Upper lobe of right lung (tissue), 1 donor: Measurements from ENCODE around the gene SPINK5. TPM values are rescaled to one million over a fixed set of nuclear protein-coding genes. Genes with fewer than 3 reads are reported as not detected.

ENCODE experiments used
- ATAC-seq: fragments of 200-7000 bp; cut with Tn5 transposase; one replicate; pipeline ENCODE4 v1.9.1; 2020; ENCODE audit warnings: mild to moderate bottlenecking, moderate library complexity
- DNase-seq: peaks from one replicate; pipeline ENCODE4 v3.0.0-alpha.2; 2020
- H3K27ac ChIP-seq: fragments of 200-600 bp; one replicate; pipeline ENCODE4 v1.8.0; 2022
- H3K27me3 ChIP-seq: fragments of 200-600 bp; one replicate; pipeline ENCODE4 v1.8.0; 2022; ENCODE audit warnings: mild to moderate bottlenecking
- H3K36me3 ChIP-seq: fragments of 200-600 bp; one replicate; pipeline ENCODE4 v1.8.0; 2022
- H3K4me1 ChIP-seq: fragments of 200-600 bp; one replicate; pipeline ENCODE4 v1.8.0; 2022
- H3K4me3 ChIP-seq: fragments of 200-600 bp; one replicate; pipeline ENCODE4 v1.8.0; 2022; ENCODE audit warnings: mild to moderate bottlenecking
- H3K9me3 ChIP-seq: fragments of 200-600 bp; one replicate; pipeline ENCODE4 v1.8.0; 2022
- intact Hi-C: fragments of 100-400 bp; cut with DNase I; formaldehyde crosslinking; loops from one replicate; pipeline ENCODE4 v1.11.0; 2022
- long read RNA-seq: library from polyadenylated mRNA; unstranded; transcript quantifications from one replicate; pipeline ENCODE4 v2.0.0, GENCODE V29; 2021
- total RNA-seq: library from RNA; stranded (reverse); fragmentation: NEBNext Ultra II Directional; extraction: Animal tissue kit (Norgen Biotek cat#: 25700); gene quantifications from one replicate; pipeline ENCODE4 v1.2.1, GENCODE V29; 2021
- TF ChIP-seq, protein P1 (sequence below): fragments of 200-600 bp; IDR thresholded peaks from one replicate; pipeline ENCODE4 v1.8.0; 2022; ENCODE audit warnings: antibody characterized with exemption
- donor health status: DM: no; HTN: yes; CAD: no; lungs with severe emphysema.

SPINK5 gene, protein sequence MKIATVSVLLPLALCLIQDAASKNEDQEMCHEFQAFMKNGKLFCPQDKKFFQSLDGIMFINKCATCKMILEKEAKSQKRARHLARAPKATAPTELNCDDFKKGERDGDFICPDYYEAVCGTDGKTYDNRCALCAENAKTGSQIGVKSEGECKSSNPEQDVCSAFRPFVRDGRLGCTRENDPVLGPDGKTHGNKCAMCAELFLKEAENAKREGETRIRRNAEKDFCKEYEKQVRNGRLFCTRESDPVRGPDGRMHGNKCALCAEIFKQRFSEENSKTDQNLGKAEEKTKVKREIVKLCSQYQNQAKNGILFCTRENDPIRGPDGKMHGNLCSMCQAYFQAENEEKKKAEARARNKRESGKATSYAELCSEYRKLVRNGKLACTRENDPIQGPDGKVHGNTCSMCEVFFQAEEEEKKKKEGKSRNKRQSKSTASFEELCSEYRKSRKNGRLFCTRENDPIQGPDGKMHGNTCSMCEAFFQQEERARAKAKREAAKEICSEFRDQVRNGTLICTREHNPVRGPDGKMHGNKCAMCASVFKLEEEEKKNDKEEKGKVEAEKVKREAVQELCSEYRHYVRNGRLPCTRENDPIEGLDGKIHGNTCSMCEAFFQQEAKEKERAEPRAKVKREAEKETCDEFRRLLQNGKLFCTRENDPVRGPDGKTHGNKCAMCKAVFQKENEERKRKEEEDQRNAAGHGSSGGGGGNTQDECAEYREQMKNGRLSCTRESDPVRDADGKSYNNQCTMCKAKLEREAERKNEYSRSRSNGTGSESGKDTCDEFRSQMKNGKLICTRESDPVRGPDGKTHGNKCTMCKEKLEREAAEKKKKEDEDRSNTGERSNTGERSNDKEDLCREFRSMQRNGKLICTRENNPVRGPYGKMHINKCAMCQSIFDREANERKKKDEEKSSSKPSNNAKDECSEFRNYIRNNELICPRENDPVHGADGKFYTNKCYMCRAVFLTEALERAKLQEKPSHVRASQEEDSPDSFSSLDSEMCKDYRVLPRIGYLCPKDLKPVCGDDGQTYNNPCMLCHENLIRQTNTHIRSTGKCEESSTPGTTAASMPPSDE
- total RNA-seq: 3.2 TPM
- long read RNA-seq, partial matches to known transcripts: 5 of 6 reads
- long read RNA-seq, other reads (novel, unspliced or antisense): 1 of 6 reads

DNA sequence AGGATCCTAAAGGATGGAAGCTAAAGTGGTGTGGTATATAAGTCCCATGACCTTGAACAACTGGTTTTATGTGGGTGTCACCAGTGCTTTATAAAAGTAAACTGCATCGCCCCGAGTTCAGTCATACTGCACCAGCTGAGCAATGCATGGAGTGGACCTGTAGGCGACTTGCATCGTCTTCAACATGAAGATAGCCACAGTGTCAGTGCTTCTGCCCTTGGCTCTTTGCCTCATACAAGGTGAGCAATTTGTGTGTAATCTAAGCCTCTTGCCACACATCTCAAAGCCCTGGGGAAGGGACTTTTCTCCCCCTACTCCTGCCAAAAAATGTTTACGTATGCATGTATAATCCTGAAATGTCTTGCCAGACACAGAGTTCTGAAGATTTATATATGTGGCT is at the start of gene SPINK5:
SPINK5 (plus strand) TSS at position 120 of the 400 bp plus-strand sequence; CDS start at position 185, 65 bp downstream.
- Histone ChIP-seq H3K27me3 (no peaks in the 10 kb centered on the region), H3K4me1 (no peaks in the 10 kb centered on the region), H3K36me3 (no peaks in the 10 kb centered on the region), H3K9me3 (no peaks in the 10 kb centered on the region), H3K27ac (no peak within 1 kb of the TSS), H3K4me3 (no peak within 1 kb of the TSS)
- TF ChIP-seq, protein P1, sequence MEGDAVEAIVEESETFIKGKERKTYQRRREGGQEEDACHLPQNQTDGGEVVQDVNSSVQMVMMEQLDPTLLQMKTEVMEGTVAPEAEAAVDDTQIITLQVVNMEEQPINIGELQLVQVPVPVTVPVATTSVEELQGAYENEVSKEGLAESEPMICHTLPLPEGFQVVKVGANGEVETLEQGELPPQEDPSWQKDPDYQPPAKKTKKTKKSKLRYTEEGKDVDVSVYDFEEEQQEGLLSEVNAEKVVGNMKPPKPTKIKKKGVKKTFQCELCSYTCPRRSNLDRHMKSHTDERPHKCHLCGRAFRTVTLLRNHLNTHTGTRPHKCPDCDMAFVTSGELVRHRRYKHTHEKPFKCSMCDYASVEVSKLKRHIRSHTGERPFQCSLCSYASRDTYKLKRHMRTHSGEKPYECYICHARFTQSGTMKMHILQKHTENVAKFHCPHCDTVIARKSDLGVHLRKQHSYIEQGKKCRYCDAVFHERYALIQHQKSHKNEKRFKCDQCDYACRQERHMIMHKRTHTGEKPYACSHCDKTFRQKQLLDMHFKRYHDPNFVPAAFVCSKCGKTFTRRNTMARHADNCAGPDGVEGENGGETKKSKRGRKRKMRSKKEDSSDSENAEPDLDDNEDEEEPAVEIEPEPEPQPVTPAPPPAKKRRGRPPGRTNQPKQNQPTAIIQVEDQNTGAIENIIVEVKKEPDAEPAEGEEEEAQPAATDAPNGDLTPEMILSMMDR: no peak
- DNase-seq (no peak), ATAC-seq (no peak)
- intact Hi-C loops: no loop called here

DNA sequence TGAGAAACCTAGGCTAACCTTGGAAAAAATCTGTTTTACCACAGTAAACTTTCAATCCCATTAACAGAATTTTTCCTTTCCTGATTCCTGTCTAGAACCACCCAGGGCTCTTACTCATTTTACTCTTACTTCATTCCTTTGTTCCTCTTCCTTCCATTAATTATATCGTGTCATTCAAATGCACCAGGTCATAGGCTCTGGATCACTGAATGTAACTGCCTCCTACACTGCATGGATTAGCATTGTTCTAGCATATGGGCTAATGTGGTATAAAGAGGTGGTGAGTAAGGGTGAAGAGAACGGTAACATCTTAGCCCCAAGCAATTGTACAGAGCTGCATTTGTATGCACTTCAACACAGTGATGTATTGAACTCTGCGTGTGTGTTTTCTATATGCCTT is 49.5 kb upstream of the SPINK5 start:
- no peaks in the 10 kb centered on the region for H3K27me3 ChIP-seq
- intact Hi-C loops: no loop called here
- DNase-seq: no peak
- H3K36me3 ChIP-seq: no peaks in the 10 kb centered on the region
- H3K4me1 ChIP-seq: no peaks in the 10 kb centered on the region
- ATAC-seq: no peak
- H3K27ac ChIP-seq: no peak overlapping the region
- no peaks in the 10 kb centered on the region for H3K9me3 ChIP-seq
- TF ChIP-seq, protein P1: no peak
- H3K4me3 ChIP-seq: no peak overlapping the region

DNA sequence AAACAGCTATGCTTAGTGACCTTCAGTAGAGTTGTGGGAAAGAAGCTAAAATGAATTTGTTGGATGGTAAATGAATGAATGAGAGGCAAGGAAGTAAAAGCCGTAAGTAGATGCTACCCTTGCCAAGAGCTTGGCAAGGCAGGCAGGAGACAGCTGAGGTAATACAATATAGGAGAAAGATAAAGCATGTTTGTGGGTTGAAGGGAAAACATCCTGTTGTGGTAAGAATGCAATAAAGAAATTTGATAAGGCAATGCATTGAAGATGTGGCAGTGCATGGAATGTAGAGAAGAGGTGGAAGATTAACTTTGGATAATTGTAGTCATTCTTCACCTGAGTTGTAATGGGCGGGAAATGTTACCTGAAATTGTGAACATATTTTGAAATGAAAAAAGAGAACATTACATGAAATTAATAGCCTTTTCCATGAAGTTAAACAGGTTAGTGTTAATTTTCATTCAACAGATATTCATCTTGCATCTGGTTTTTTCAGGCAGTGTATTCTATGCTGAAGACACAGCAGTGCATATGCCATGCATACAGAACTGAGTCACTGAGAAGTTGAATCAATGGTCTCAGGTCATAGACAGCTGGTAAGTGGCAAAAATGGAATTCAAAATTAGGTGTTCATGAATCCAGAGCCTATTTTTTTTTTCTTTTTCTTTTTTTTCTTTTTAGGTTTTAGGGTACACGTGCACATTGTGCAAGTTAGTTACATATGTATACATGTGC is 43.4 kb upstream of the SPINK5 start:
- ATAC-seq (no peak), DNase-seq (no peak)
- intact Hi-C loops: no loop called here
- no peaks in the 10 kb centered on the region for H3K9me3 ChIP-seq
- H3K27ac ChIP-seq: no peak overlapping the region
- H3K27me3 ChIP-seq: no peaks in the 10 kb centered on the region
- no peaks in the 10 kb centered on the region for H3K4me1 ChIP-seq
- TF ChIP-seq, protein P1: no peak
- no peaks in the 10 kb centered on the region for H3K36me3 ChIP-seq
- H3K4me3 ChIP-seq: no peak overlapping the region

DNA sequence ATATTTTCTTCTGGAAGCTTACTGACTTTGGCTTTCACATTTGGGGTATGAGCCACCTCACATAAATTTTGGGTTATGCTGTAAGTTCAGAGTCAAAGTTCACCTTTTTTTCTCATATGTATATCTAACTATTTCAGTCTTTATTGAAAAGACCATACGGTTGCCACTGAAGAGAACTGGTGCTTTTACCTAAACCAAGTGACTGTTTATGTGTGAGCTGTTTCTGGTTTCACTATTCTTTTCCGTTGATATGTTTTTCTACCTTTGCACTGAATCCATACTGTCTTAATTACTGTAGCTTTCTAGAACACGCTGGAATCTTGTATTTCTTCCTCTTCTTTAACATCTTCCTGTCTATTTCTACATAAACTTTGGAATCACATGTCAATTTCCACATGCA is 36.3 kb upstream of the SPINK5 start:
- H3K27ac ChIP-seq: no peak overlapping the region
- no peaks in the 10 kb centered on the region for H3K9me3 ChIP-seq
- TF ChIP-seq, protein P1: no peak
- no peaks in the 10 kb centered on the region for H3K27me3 ChIP-seq
- intact Hi-C loops: no loop called here
- DNase-seq (no peak), ATAC-seq (no peak)
- H3K4me3 ChIP-seq: no peak overlapping the region
- no peaks in the 10 kb centered on the region for H3K36me3 ChIP-seq
- H3K4me1 ChIP-seq: no peaks in the 10 kb centered on the region

DNA sequence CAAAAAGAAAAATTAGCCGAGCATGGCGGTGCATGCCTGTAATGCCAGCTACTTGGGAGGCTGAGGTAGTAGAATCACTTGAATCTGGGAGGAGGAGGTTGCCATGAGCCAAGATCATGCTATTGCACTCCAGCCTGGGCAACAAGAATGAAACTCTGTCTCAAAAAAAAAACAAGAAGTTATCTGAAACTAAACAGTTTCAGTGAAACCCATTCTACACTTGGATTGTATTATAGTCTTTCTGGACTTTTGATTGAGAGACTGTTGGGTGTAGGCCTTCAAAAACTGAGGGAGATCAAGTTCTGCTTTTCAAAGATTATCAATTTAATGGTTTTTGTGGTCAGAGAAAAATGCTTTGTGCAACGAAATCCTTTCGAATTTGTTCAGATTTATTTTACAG is 34.6 kb upstream of the SPINK5 start:
- TF ChIP-seq, protein P1: no peak
- intact Hi-C loops: no loop called here
- ATAC-seq (no peak), DNase-seq (no peak)
- Histone ChIP-seq H3K27ac (no peak overlapping the region), H3K27me3 (no peaks in the 10 kb centered on the region), H3K4me1 (no peaks in the 10 kb centered on the region), H3K4me3 (no peak overlapping the region), H3K36me3 (no peaks in the 10 kb centered on the region), H3K9me3 (no peaks in the 10 kb centered on the region)
